ENCODE measurements around the gene TRNP1.
"Not testable (repeated sequence)": the region's sequence is repeated elsewhere in the genome, so short reads cannot be mapped to it uniquely, and the experiment has no call there.

TRNP1 gene

GRCh38 chr1:26993237-26994019 lies at the start of gene TRNP1:
TRNP1 (plus strand) TSS chr1:26993692; CDS start chr1:26993787, 95 bp downstream.
- peak; percentile 55 for DNase-seq

GRCh38 chr1:26945138-26945537 lies 48.4 kb upstream of the TRNP1 start:
- no peak for DNase-seq

- no peak for DNase-seq
These were observed 47.8 kb upstream of the TRNP1 start for GRCh38 chr1:26945728-26946127.

- DNase-seq, result no peak
These were observed 47.2 kb upstream of the TRNP1 start for GRCh38 chr1:26946270-26946669.

GRCh38 chr1:26948725-26949057 lies 44.8 kb upstream of the TRNP1 start:
- not testable (repeated sequence) for DNase-seq

- DNase-seq, result no peak
These were observed 44.1 kb upstream of the TRNP1 start for GRCh38 chr1:26949266-26949925.

- no peak for DNase-seq
These were observed 43.6 kb upstream of the TRNP1 start for GRCh38 chr1:26949926-26950319.

- DNase-seq, result no peak
These were observed 42.9 kb upstream of the TRNP1 start for GRCh38 chr1:26950602-26951001.

GRCh38 chr1:26951216-26951615 lies 42.3 kb upstream of the TRNP1 start:
- DNase-seq, result no peak

- DNase-seq, result no peak
These were observed 41.5 kb upstream of the TRNP1 start for GRCh38 chr1:26951821-26952497.

- DNase-seq, result no peak
These were observed 40.1 kb upstream of the TRNP1 start for GRCh38 chr1:26953374-26953773.

- DNase-seq, result no peak
These were observed 37.2 kb upstream of the TRNP1 start for GRCh38 chr1:26956321-26956720.

GRCh38 chr1:26957306-26957705 lies 36.2 kb upstream of the TRNP1 start:
- no peak for DNase-seq

GRCh38 chr1:26959270-26959669 lies 34.2 kb upstream of the TRNP1 start:
- DNase-seq, result no peak

- DNase-seq, result peak; percentile 50
These were observed 33.5 kb upstream of the TRNP1 start, which contains the start of gene KDF1 for GRCh38 chr1:26959722-26960624. KDF1 (minus strand) TSS chr1:26960468; CDS start chr1:26952380, 8,088 bp downstream.

- DNase-seq, result no peak
These were observed 32.9 kb upstream of the TRNP1 start for GRCh38 chr1:26960625-26960966.

GRCh38 chr1:26961826-26962225 lies 31.7 kb upstream of the TRNP1 start:
- DNase-seq, result no peak

GRCh38 chr1:26965213-26965612 lies 28.3 kb upstream of the TRNP1 start:
- DNase-seq, result no peak

- no peak for DNase-seq
These were observed 27.9 kb upstream of the TRNP1 start for GRCh38 chr1:26965628-26966027.

- no peak for DNase-seq
These were observed 22.7 kb upstream of the TRNP1 start for GRCh38 chr1:26970810-26971209.

- DNase-seq, result no peak
These were observed 21.9 kb upstream of the TRNP1 start for GRCh38 chr1:26971590-26971989.

GRCh38 chr1:26972390-26972789 lies 21.1 kb upstream of the TRNP1 start:
- DNase-seq, result no peak

- DNase-seq, result no peak
These were observed 20.7 kb upstream of the TRNP1 start for GRCh38 chr1:26972821-26973220.

Measured in CD4-positive, alpha-beta T cell treated with Interleukin-4 for 4 hours (primary cell).